ENCODE measurements around the gene DCC. TPM values are rescaled to one million over a fixed set of nuclear protein-coding genes. Genes with fewer than 3 reads are reported as not detected.

DCC gene
- total RNA-seq, 2 experiments from 2014 or later = not detected

DNA sequence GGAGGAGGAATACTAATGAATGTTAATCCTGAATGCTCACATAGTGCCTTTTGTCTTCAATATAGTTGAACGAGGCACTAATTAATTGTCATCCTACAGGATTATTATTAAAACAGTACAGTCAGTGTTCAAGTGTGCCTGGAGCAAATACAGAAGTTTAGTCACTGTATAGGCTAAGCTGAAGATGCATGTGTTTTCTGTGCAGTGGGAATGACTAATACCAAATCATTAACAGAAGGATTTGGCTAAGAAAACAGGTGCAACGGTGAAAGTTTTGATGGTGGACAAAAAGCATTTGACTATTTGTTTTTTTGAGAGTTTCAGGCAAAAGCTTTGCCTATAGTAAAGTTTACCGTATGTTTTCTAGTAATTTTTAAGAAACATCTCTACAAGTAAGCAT is 62.8 kb downstream of the DCC start:
- DNase-seq = no peak
- Mint-ChIP-seq H3K9me3 (ENCODE audit: insufficient read depth) (no peaks in the 10 kb centered on the region), H3K36me3 (ENCODE audit: low read depth) (no peaks in the 10 kb centered on the region), H3K4me1 (ENCODE audit: low read depth) (no peaks in the 10 kb centered on the region), H3K27me3 (ENCODE audit: low read depth) (no peaks in the 10 kb centered on the region), H3K27ac (no peak overlapping the region), H3K4me3 (no peak overlapping the region)
- POLR2A ChIA-PET = no interaction called here
- CTCF ChIA-PET = no interaction called here
- ATAC-seq = no peak

DNA sequence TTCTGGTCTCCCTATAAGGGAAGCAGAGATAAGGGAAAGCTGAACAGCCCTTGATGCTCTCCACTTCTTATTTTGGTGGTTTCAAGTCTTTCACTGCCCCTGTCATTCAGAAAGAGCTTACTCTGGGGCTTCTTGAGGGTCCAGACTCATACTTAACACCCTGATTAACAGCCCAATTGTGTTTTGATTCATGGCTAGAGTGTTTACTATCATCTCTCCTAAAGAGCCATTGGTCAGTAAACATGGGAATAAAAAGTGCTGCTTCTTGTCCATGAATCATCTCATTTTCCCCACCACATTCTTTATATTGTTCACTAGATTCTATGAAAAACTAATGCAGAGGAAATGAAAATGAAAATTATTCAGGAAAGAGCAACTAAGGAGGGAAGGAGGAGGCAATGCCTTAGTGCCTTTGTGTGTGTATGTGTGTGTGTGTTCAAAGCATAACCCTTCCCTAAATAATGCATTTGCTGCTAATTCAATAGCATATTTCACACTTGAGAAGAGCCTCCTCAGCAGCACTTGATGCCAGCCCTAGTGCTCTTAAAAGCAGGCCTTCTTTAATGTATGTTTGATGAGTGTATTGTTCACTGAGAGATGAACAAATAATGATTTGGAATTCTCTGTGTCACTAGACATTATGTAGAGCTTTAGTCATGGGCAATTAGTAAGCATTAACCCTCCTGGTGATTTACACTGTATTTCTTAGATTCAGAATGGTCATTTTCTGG is 63.5 kb downstream of the DCC start:
- H3K9me3 Mint-ChIP-seq (ENCODE audit: insufficient read depth) = no peaks in the 10 kb centered on the region
- DNase-seq (no peak), ATAC-seq (no peak)
- H3K36me3 Mint-ChIP-seq (ENCODE audit: low read depth) = no peaks in the 10 kb centered on the region
- ChIA-PET POLR2A (no interaction called here), CTCF (no interaction called here)
- no peaks in the 10 kb centered on the region for H3K4me1 Mint-ChIP-seq (ENCODE audit: low read depth)
- no peak overlapping the region for H3K27ac Mint-ChIP-seq
- H3K27me3 Mint-ChIP-seq (ENCODE audit: low read depth) = no peaks in the 10 kb centered on the region
- no peak overlapping the region for H3K4me3 Mint-ChIP-seq

DNA sequence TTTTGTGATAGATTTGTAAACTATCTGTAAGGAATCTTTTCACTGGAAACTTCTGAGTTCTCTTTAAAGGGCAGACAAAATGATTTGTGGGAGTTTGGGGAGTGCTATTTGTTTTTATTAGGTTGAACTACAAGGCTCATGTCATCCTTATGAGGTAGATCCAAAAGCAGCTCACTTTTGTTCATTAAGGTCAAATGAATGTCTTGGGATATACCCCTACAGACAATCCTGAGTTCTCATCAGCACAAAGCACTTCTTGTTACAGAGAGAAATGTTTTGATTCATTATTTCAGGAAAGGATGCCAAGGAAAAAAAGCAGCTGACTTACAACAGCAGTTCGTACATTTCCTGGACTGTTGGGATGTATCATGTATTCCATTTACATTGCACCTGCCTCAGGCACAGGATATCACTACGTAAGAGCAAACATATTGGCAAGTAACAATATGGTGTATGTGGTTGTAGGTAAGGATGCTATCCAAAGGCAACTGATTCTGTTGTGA is 68.9 kb downstream of the DCC start:
- Mint-ChIP-seq H3K9me3 (ENCODE audit: insufficient read depth) (no peaks in the 10 kb centered on the region), H3K27me3 (ENCODE audit: low read depth) (no peaks in the 10 kb centered on the region), H3K36me3 (ENCODE audit: low read depth) (no peaks in the 10 kb centered on the region), H3K4me3 (no peak overlapping the region), H3K27ac (no peak overlapping the region), H3K4me1 (ENCODE audit: low read depth) (no peaks in the 10 kb centered on the region)
- no peak for DNase-seq
- ChIA-PET CTCF (no interaction called here), POLR2A (no interaction called here)
- no peak for ATAC-seq

DNA sequence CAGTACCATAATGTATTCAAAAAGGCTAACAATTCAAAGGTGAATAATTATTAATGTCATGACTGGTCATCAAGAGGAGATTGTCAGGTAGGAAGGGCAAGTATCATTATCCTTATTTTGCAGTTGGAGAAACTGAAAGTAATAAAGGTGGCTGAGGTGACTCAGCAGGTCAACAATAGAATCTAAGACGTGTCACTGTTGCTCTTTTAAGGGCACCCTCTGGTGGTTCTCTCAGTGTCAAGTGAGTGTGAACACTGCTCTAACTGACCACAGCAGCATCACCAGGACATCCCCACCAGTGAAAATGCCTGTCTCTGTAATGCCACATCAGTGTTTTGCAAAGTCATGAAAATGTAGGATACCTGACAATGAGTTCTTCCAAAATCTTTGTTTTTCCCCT is 69.7 kb downstream of the DCC start:
- no peak for DNase-seq
- no peak overlapping the region for H3K27ac Mint-ChIP-seq
- POLR2A ChIA-PET = no interaction called here
- CTCF ChIA-PET = no interaction called here
- ATAC-seq = no peak
- H3K27me3 Mint-ChIP-seq (ENCODE audit: low read depth) = no peaks in the 10 kb centered on the region
- H3K4me1 Mint-ChIP-seq (ENCODE audit: low read depth) = no peaks in the 10 kb centered on the region
- no peaks in the 10 kb centered on the region for H3K36me3 Mint-ChIP-seq (ENCODE audit: low read depth)
- H3K9me3 Mint-ChIP-seq (ENCODE audit: insufficient read depth) = no peaks in the 10 kb centered on the region
- no peak overlapping the region for H3K4me3 Mint-ChIP-seq

DNA sequence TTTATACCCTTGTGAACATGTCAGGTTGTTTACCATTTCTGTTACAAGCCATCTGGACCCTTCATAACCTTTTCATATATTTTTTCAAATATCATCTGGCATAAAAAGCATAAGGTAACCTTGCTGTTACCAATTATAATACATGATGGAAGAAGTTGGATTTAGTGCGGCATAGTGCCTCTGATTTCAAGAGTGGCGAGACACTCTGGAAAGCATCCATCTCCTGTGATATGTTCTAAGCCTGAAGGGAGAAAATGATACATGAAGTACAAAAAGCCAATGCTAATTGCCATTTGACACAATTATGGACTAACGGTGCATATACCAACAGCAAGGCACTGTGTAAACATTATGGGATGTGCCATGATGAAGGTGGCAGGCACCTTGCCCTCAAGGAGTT is 75.1 kb downstream of the DCC start:
- ChIA-PET POLR2A (no interaction called here), CTCF (no interaction called here)
- Mint-ChIP-seq H3K36me3 (ENCODE audit: low read depth) (no peaks in the 10 kb centered on the region), H3K4me3 (no peak overlapping the region), H3K27ac (no peak overlapping the region), H3K4me1 (ENCODE audit: low read depth) (no peaks in the 10 kb centered on the region), H3K9me3 (ENCODE audit: insufficient read depth) (no peaks in the 10 kb centered on the region), H3K27me3 (ENCODE audit: low read depth) (no peaks in the 10 kb centered on the region)
- ATAC-seq (no peak), DNase-seq (no peak)

DNA sequence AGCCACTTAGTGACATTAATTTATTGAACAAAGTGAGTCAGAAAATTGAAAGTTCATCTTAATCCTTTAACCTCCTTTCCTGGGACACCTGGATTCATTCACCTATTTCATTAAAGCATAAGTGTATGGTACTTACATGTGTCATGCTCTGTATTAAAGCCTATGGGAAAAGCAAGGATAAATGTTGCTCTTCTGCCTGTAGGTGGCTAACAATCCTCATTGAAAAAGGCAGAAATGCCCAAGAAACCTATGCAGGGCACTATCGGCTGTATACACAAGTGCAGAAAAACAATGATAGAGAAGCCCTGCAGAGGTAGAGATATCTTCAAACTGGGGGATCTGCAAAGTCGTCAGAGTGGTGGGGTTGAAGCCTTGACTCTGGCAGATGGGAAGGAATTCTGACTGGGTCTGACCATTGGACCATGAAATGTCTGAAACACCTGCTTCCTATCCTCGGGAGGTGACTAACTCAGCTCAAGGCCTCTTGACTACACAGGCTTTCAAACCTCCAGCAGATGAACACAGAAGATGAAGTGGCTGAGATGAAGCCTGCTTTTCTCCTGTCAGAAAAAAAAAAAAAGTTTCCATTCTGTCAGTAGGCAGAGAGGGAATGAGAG is 83.1 kb downstream of the DCC start:
- POLR2A ChIA-PET = interaction anchor here (0.7 kb wide), 1 partner anchor 181 kb away, joined by 3 read pairs; no protein-coding TSS in a partner anchor
- CTCF ChIA-PET = no interaction called here
- Mint-ChIP-seq H3K4me3 (no peak overlapping the region), H3K27me3 (ENCODE audit: low read depth) (no peaks in the 10 kb centered on the region), H3K36me3 (ENCODE audit: low read depth) (no peaks in the 10 kb centered on the region), H3K27ac (no peak overlapping the region), H3K4me1 (ENCODE audit: low read depth) (no peaks in the 10 kb centered on the region), H3K9me3 (ENCODE audit: insufficient read depth) (no peaks in the 10 kb centered on the region)
- ATAC-seq (no peak), DNase-seq (no peak)

DNA sequence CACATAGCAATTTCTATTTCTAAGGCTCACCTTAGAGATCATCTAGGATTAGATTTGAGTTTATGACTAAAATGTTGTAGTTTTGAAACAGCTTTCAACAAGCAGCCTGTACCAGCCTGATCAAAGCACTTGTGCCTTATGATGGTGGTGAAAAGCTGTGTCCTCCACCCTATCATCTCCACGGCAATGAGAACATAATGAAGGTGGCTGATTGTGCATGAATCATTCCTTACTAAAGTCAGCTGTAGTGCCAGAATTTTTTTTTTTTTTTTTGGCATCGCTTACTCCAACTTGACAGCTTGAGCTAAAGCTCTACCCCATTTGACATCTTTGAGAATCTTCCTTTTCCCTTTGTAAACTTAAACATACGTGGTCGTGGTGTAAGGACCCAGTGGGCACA is 86.0 kb downstream of the DCC start:
- no peak overlapping the region for H3K4me3 Mint-ChIP-seq
- H3K27me3 Mint-ChIP-seq (ENCODE audit: low read depth) = no peaks in the 10 kb centered on the region
- no peak for ATAC-seq
- no peaks in the 10 kb centered on the region for H3K36me3 Mint-ChIP-seq (ENCODE audit: low read depth)
- no peaks in the 10 kb centered on the region for H3K4me1 Mint-ChIP-seq (ENCODE audit: low read depth)
- ChIA-PET POLR2A (no interaction called here), CTCF (no interaction called here)
- no peak overlapping the region for H3K27ac Mint-ChIP-seq
- no peak for DNase-seq
- no peaks in the 10 kb centered on the region for H3K9me3 Mint-ChIP-seq (ENCODE audit: insufficient read depth)

DNA sequence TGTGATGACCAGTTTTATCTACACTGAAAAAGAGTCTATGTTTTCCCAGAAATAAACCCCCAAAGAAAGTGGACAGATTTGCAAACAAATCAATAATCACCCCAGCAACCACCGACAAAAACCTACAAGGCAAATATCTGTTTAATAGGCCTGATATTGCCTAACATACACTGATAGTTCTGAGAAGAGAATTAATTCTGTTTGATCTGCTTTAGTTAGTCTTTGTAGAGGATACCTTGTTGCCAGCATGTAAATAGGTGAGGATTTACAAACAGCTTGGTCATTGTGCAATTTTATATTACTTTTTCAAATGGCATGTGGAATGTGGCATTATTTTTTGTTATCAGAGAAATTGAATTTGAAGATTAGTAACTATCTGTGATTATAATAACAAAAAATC is 86.5 kb downstream of the DCC start:
- DNase-seq (no peak), ATAC-seq (no peak)
- no peak overlapping the region for H3K27ac Mint-ChIP-seq
- no peaks in the 10 kb centered on the region for H3K36me3 Mint-ChIP-seq (ENCODE audit: low read depth)
- no peaks in the 10 kb centered on the region for H3K9me3 Mint-ChIP-seq (ENCODE audit: insufficient read depth)
- no peaks in the 10 kb centered on the region for H3K4me1 Mint-ChIP-seq (ENCODE audit: low read depth)
- POLR2A ChIA-PET = no interaction called here
- H3K27me3 Mint-ChIP-seq (ENCODE audit: low read depth) = no peaks in the 10 kb centered on the region
- CTCF ChIA-PET = no interaction called here
- no peak overlapping the region for H3K4me3 Mint-ChIP-seq

DNA sequence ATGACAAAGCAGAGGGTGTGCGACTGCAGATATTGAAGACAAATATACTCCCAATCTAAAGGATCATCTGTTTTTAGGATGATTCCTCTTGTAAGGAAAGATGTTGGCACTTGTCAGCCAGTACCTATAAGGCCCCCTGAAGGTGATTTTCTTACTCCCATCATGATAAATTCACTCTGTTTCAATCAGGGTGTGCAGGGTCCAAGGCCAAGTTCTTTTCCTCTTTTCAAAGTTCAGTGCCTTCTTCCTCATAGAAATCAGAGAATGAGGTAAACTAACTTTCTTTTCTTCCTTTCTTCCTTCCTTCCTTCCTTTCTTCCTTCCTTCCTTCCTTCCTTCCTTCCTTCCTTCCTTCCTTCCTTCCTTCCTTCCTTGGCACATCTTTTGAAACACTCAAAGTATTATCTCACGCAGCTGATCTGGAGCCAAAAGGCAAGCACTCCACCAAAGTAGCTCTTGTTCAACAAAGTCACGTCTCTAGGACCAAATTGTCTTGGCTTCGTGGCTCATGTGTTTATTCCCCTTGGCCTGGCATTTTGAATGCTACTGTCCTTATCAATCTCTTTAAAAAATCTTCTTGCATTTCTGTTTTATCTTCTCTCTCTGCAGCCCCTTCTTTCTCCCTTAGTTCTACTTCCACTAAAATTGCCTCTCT is 87.7 kb downstream of the DCC start:
- DNase-seq = no peak
- POLR2A ChIA-PET = no interaction called here
- CTCF ChIA-PET = no interaction called here
- Mint-ChIP-seq H3K27me3 (ENCODE audit: low read depth) (no peaks in the 10 kb centered on the region), H3K36me3 (ENCODE audit: low read depth) (no peaks in the 10 kb centered on the region), H3K9me3 (ENCODE audit: insufficient read depth) (no peaks in the 10 kb centered on the region), H3K4me1 (ENCODE audit: low read depth) (no peaks in the 10 kb centered on the region), H3K4me3 (no peak overlapping the region), H3K27ac (no peak overlapping the region)
- no peak for ATAC-seq

DNA sequence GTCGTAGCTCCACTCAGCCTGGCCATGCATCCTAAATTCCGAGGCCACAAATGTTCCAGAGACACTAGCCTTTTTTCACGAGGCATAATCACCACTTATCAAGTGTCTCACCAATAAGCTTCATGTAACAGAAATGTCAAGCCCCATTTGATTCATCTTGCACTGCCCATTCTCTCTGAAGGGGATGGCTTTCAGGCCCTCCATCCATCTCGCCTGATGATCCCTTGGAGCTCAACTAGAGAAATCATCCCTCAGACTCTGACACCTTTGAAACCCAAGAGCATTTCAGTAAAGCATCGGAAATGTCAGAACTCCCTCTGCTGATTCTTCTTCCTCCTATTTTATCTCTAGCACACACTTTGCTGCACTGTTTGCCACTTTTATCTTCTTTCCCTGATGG is 91.7 kb downstream of the DCC start:
- no peak overlapping the region for H3K27ac Mint-ChIP-seq
- no peaks in the 10 kb centered on the region for H3K4me1 Mint-ChIP-seq (ENCODE audit: low read depth)
- CTCF ChIA-PET = interaction anchor here (1.2 kb wide), 1 partner anchor 29 kb away, joined by 3 read pairs; no protein-coding TSS in a partner anchor
- H3K4me3 Mint-ChIP-seq = no peak overlapping the region
- DNase-seq = no peak
- no peaks in the 10 kb centered on the region for H3K36me3 Mint-ChIP-seq (ENCODE audit: low read depth)
- H3K27me3 Mint-ChIP-seq (ENCODE audit: low read depth) = no peaks in the 10 kb centered on the region
- ATAC-seq = no peak
- POLR2A ChIA-PET = no interaction called here
- no peaks in the 10 kb centered on the region for H3K9me3 Mint-ChIP-seq (ENCODE audit: insufficient read depth)

DNA sequence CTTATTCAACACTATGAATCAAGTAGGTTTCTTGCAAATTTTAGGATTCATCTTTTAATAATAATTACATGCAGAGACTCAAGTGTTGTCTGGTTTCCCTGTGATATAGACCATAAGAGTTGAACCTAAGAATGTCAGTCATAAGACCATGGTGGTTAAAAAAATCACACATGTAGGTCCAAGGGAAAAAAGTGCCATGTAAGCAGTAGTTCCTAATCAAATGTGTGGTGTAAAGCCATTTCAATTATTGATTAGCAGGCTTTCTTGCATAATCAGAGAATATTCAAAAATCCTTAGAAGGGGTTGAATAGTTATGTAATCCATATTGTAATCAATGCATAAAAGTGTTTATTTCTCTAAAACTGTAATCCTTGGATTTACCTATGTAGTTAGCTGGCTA is 93.8 kb downstream of the DCC start:
- no peak overlapping the region for H3K4me3 Mint-ChIP-seq
- no peak overlapping the region for H3K27ac Mint-ChIP-seq
- no peak for ATAC-seq
- H3K4me1 Mint-ChIP-seq (ENCODE audit: low read depth) = no peaks in the 10 kb centered on the region
- ChIA-PET CTCF (no interaction called here), POLR2A (no interaction called here)
- no peaks in the 10 kb centered on the region for H3K36me3 Mint-ChIP-seq (ENCODE audit: low read depth)
- H3K27me3 Mint-ChIP-seq (ENCODE audit: low read depth) = no peaks in the 10 kb centered on the region
- no peaks in the 10 kb centered on the region for H3K9me3 Mint-ChIP-seq (ENCODE audit: insufficient read depth)
- DNase-seq = no peak

DNA sequence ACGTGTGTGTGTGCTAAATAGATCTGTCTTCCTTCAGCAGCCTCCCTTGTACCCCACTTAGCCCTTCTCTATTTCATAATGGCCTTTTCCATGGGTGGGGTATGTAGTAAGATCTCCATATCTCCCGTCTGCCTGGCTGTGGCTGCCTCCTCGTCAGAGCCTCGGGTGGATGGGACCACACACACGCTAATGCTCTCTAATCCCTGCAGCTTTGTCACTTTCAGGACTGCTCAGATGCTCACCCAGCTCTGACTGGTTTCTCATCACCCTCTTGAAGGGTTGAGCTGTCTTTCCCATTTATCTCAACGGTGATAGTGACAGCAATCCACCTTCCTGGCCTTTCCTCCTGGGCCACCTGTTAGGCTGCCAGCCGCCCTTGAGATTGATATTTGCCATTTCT is 95.3 kb downstream of the DCC start:
- POLR2A ChIA-PET = no interaction called here
- Mint-ChIP-seq H3K4me3 (no peak overlapping the region), H3K27ac (no peak overlapping the region), H3K27me3 (ENCODE audit: low read depth) (no peaks in the 10 kb centered on the region), H3K4me1 (ENCODE audit: low read depth) (no peaks in the 10 kb centered on the region), H3K9me3 (ENCODE audit: insufficient read depth) (no peaks in the 10 kb centered on the region), H3K36me3 (ENCODE audit: low read depth) (no peaks in the 10 kb centered on the region)
- ATAC-seq = no peak
- CTCF ChIA-PET = no interaction called here
- DNase-seq = no peak

Data from activated CD8-positive, alpha-beta T cell treated with anti-CD3 and anti-CD28 coated beads, Interleukin-2, amount 10 ng/mL, durations not matched to agents 7 days and 5 days (primary cell).